K562 (cell line): ENCODE measurements around the gene GABBR1. TPM values are rescaled to one million over a fixed set of nuclear protein-coding genes. Genes with fewer than 3 reads are reported as not detected.
"Not testable (repeated sequence)": the region's sequence is repeated elsewhere in the genome, so short reads cannot be mapped to it uniquely, and the experiment has no call there.

Experiments
- ATAC-seq: fragments of 200-7000 bp; cut with Tn5 transposase; 3 replicates; pipeline ENCODE4 v1.9.1; 2020; ENCODE audit warnings: moderate library complexity
- BruUV-seq: library from RNA; stranded (reverse); fragments of 400-500 nt; replicated peaks from 2 replicates; lab custom pipeline; 2021; lab: Mats Ljungman, UMichigan
- CTCF ChIA-PET: fragments of 300-600 bp; formaldehyde crosslinking; extraction: SDS; loops from one replicate; lab custom pipeline; 2021; ENCODE audit warnings: low intra/inter-chr PET ratio; lab: Yijun Ruan, JAX
- POLR2A ChIA-PET: fragments of 300-600, 350-650 bp; sonication (Branson Sonifier 250); formaldehyde crosslinking; extraction: SDS; loops from one replicate; lab custom pipeline; 2021; ENCODE audit warnings: antibody characterized with exemption, inconsistent platforms; lab: Yijun Ruan, JAX
- DNase-seq, 4 experiments: peaks; one replicate each; pipeline versions ENCODE4 v3.0.0 to v3.0.0-alpha.2; 2011 to 2018; ENCODE audit warnings: low spot score in 3 of 4, mixed read lengths in 3 of 4; ENCODE audit errors: extremely low read depth in 1 of 4
- FAIRE-seq: peaks from 2 replicates; lab custom pipeline; 2011; peaks lifted over from hg19 to GRCh38; lab: Jason Lieb, UNC
- H2AFZ ChIP-seq: 2 replicates; pipeline ENCODE4 v1.6.0; 2011; ENCODE audit warnings: low read depth, low read length, control low read depth, inconsistent platforms
- H3K27ac ChIP-seq: fragments of 200-600 bp; 3 replicates; pipeline ENCODE4 v1.8.0; 2011; ENCODE audit warnings: low read depth, mild to moderate bottlenecking, control low read depth, inconsistent platforms, low read length, moderate library complexity, mixed read lengths; ENCODE audit errors: extremely low read depth
- H3K27me3 ChIP-seq, 2 experiments: fragments of 300-600 bp in 1 of 2; 2 replicates in 1 of 2; 3 replicates in 1 of 2; pipeline versions ENCODE4 v1.6.0 to v1.8.0; 2011; ENCODE audit warnings: inconsistent platforms in 2 of 2, low read length in 2 of 2, mild to moderate bottlenecking in 1 of 2, mixed read lengths in 1 of 2, moderate library complexity in 1 of 2; ENCODE audit not compliant: control insufficient read depth in 2 of 2, insufficient read depth in 2 of 2
- H3K36me3 ChIP-seq: fragments of 300-600 bp; 3 replicates; pipeline ENCODE4 v1.8.0; 2011; ENCODE audit warnings: mild to moderate bottlenecking, low read length, inconsistent platforms; ENCODE audit not compliant: control insufficient read depth, insufficient read depth
- H3K4me1 ChIP-seq, 2 experiments: fragments of 200-600 bp in 1 of 2; replicated peaks in 1 of 2; 2 replicates in 1 of 2; 3 replicates in 1 of 2; pipeline versions ENCODE4 v1.5.1 to v1.8.0; 2011; ENCODE audit warnings: inconsistent platforms in 2 of 2, low read length in 2 of 2, mild to moderate bottlenecking in 1 of 2, mixed read lengths in 1 of 2, moderate library complexity in 1 of 2; ENCODE audit not compliant: control insufficient read depth in 2 of 2, insufficient read depth in 2 of 2
- H3K4me2 ChIP-seq: 2 replicates; pipeline ENCODE4 v1.6.1; 2011; ENCODE audit warnings: low read length, control low read depth, inconsistent platforms, mixed read lengths; ENCODE audit not compliant: insufficient read depth
- H3K4me3 ChIP-seq: fragments of 200-600 bp; sonication (generic), shearing (Covaris generic); 2 replicates; pipeline ENCODE4 v1.5.1; 2016; ENCODE audit warnings: control low read depth, inconsistent platforms
- H3K79me2 ChIP-seq: fragments of 200-600 bp; 3 replicates; pipeline ENCODE4 v1.8.0; 2011; ENCODE audit warnings: low read length, inconsistent platforms; ENCODE audit not compliant: control insufficient read depth, insufficient read depth
- H3K9ac ChIP-seq, 2 experiments: 2 replicates each; pipeline versions ENCODE4 v1.6.0 to v1.6.1; 2011; ENCODE audit warnings: low read depth in 2 of 2, low read length in 2 of 2, control low read depth in 1 of 2, inconsistent platforms in 1 of 2, mild to moderate bottlenecking in 1 of 2, mixed read lengths in 1 of 2; ENCODE audit not compliant: insufficient read depth in 1 of 2
- H3K9me1 ChIP-seq: one replicate; pipeline ENCODE4 v1.6.0; 2011; ENCODE audit warnings: inconsistent platforms, mild to moderate bottlenecking, low read length, moderate library complexity; ENCODE audit not compliant: control insufficient read depth, insufficient read depth
- H3K9me3 ChIP-seq: replicated peaks from 2 replicates; pipeline ENCODE4 v1.5.1; 2011; ENCODE audit warnings: low read depth, low read length, inconsistent platforms; ENCODE audit not compliant: control insufficient read depth, insufficient read depth
- H4K20me1 ChIP-seq: replicated peaks from 2 replicates; pipeline ENCODE4 v1.6.1; 2011; ENCODE audit warnings: low read length, inconsistent platforms, mixed read lengths; ENCODE audit not compliant: control insufficient read depth, insufficient read depth
- CHD7 ChIP-seq: fragments of 200-600 bp; sonication (generic); IDR thresholded peaks from one replicate; pipeline ENCODE4 v1.6.1; 2012; ENCODE audit warnings: mild to moderate bottlenecking, low read depth, low read length, inconsistent platforms
- EZH2 ChIP-seq: IDR thresholded peaks from 2 replicates; pipeline ENCODE4 v1.6.1; 2012; ENCODE audit warnings: low read depth, mild to moderate bottlenecking, inconsistent platforms, low read length, borderline replicate concordance
- HDGF ChIP-seq: fragments of 450-650 bp; IDR thresholded peaks from 2 replicates; pipeline ENCODE4 v1.6.1; 2016
- TAF15 ChIP-seq: fragments of 200-400 bp; formaldehyde crosslinking; IDR thresholded peaks from 2 replicates; pipeline ENCODE4 v1.6.1; 2017; ENCODE audit warnings: mild to moderate bottlenecking, low read depth, low read length, moderate library complexity
- WGBS: fragments of 100-300 bp; shearing (Covaris generic); methylation state at CpG from one replicate; pipeline ENCODE4 v1.1.6; 2016; ENCODE audit warnings: low coverage, mixed read lengths; ENCODE audit not compliant: insufficient coverage; ENCODE audit errors: missing lambda C conversion rate; 5-methylcytosine and 5-hydroxymethylcytosine counted together
- in situ Hi-C: fragments of 300-500 bp; cut with MboI; formaldehyde crosslinking; loops from 4 replicates; pipeline ENCODE4 v1.15.0; 2018; ENCODE audit warnings: inconsistent platforms, mixed read lengths
- intact Hi-C: fragments of 100-400 bp; cut with micrococcal nuclease; formaldehyde crosslinking; loops from 2 replicates; pipeline ENCODE4 v1.14.2; 2022
- polyA plus RNA-seq, 8 experiments: library from polyadenylated mRNA; depleted of rRNA in 4 of 8; stranded (reverse) in 5 of 8; unstranded in 3 of 8; fragments of >200 nt; fragmentation: Nextera tagmentation in 2 of 8; fragmentation: Illumina TruSeq in 1 of 8; extraction: Ambion mirVana in 2 of 8; extraction: Trizol in 1 of 8; gene quantifications; 2 replicates each; pipeline versions ENCODE4 v1.2.1 to v1.2.3, GENCODE V29; 2011 to 2014; ENCODE audit warnings: inconsistent platforms in 1 of 8, missing spikeins in 1 of 8
- total RNA-seq, 7 experiments: library from RNA; depleted of rRNA in 6 of 7; stranded (reverse); fragments of >200 nt in 6 of 7; fragmentation: Illumina TruSeq in 2 of 7; extraction: Trizol in 2 of 7; gene quantifications; 2 replicates each; pipeline versions ENCODE4 v1.2.1 to v1.2.3, GENCODE V29; 2011 to 2021; ENCODE audit warnings: low replicate concordance in 1 of 7
- TF ChIP-seq, protein P1 (sequence below): sonication (generic); formaldehyde crosslinking; IDR thresholded peaks from 2 replicates; pipeline ENCODE4 v1.4.0; 2020; ENCODE audit warnings: mild to moderate bottlenecking, missing genetic modification reagents

Gene GABBR1
- total and polyA plus RNA-seq, 9 of the 15 experiments (the other 6 are each of a cell fraction or from before 2014, with no cell fraction given) = 2.2 to 48.3 (median 20.8) TPM

DNA sequence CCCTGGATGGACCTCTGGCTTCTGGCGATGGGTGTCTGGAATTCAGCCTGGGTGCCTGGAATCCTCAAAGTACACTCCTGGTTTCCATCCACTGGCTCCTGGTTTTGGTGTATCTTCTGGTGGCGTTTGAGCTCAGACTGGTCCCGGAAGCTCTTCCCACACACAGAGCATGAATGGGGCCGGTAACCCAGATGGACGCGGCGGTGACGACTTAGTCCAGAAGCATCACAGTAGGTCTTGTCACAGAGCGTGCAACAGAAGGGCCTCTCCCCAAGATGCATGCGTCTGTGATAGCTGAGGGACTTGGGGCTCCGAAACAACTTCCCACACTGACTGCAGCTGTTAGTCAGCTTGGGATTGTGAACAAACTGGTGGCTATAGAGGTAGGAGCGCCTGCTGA lies 40.2 kb upstream of the GABBR1 start (continued):
- no peak for TF ChIP-seq CHD7
- no peak for TF ChIP-seq HDGF
- TF ChIP-seq EZH2 = no peak
- TF ChIP-seq TAF15 = no peak
- TF ChIP-seq, protein P1, sequence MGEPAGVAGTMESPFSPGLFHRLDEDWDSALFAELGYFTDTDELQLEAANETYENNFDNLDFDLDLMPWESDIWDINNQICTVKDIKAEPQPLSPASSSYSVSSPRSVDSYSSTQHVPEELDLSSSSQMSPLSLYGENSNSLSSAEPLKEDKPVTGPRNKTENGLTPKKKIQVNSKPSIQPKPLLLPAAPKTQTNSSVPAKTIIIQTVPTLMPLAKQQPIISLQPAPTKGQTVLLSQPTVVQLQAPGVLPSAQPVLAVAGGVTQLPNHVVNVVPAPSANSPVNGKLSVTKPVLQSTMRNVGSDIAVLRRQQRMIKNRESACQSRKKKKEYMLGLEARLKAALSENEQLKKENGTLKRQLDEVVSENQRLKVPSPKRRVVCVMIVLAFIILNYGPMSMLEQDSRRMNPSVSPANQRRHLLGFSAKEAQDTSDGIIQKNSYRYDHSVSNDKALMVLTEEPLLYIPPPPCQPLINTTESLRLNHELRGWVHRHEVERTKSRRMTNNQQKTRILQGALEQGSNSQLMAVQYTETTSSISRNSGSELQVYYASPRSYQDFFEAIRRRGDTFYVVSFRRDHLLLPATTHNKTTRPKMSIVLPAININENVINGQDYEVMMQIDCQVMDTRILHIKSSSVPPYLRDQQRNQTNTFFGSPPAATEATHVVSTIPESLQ (CRISPR knock-in tag) = no peak

DNA sequence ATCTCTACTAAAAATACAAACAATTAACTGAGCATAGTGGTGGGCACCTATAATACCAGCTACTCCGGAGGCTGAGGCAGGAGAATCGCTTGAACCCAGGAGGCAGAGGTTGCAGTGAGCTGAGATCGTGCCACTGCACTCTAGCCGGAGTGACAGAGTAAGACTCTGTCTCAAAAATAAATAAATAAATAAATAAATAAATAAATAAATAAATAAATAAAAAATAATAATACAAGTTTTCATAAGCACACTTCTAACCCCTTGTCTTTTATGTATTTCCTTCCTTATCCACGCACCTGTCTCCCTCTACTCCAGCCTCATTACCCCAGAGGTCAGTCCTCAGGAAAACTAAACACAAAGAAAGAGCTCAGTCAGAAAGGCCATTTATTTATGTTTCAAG lies 39.1 kb upstream of the GABBR1 start:
- POLR2A ChIA-PET = interaction anchor here (0.6 kb wide), 1 partner anchor 903 kb away, joined by 3 read pairs; no protein-coding TSS in a partner anchor
- H3K79me2 ChIP-seq, H2AFZ ChIP-seq, CTCF ChIA-PET, H3K27ac ChIP-seq, intact Hi-C loops, in situ Hi-C loops, DNase-seq, H3K36me3 ChIP-seq, H3K4me2 ChIP-seq, H3K4me3 ChIP-seq, H3K9me3 ChIP-seq, H3K9me1 ChIP-seq, BruUV-seq, H3K4me1 ChIP-seq, H3K9ac ChIP-seq, FAIRE-seq, ATAC-seq, H4K20me1 ChIP-seq: not testable (repeated sequence)
- WGBS = 0% methylated on average over 5 of the region's 5 CpGs
- H3K27me3 ChIP-seq = peaks cover 29 to 42% of the 10 kb centered on the region in 2 experiments; a peak in 4 of 5 replicates
